Activated effector memory CD4-positive, alpha-beta T cell treated with anti-CD3 and anti-CD28 coated beads, Interleukin-2, amount 50 U/mL, for 16 hours (primary cell): ENCODE data around the gene NRGN.

Experiments
- DNase-seq: peaks from one replicate; pipeline ENCODE4 v3.0.0-alpha.2; 2020

The NRGN gene

DNA sequence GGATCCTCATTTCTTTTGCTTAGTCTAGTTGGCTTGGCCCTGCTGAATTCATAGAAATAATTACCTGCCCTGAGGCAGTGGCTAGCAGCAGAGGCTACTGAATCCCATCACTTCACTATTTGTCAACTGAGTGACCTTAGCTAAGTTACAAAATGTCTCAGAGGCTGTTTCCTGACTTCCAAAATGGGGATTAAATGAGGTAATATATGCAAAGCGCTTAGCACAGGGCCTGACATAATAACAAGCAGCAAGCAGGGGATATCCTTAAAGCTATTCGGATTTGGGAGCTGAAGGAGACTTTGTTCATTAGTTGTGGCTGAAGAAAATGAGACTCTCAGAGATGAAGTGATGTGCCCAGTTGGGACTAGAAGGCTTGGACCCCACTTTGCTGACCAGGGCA is 2.8 kb downstream of the NRGN start:
- no peak for DNase-seq

DNA sequence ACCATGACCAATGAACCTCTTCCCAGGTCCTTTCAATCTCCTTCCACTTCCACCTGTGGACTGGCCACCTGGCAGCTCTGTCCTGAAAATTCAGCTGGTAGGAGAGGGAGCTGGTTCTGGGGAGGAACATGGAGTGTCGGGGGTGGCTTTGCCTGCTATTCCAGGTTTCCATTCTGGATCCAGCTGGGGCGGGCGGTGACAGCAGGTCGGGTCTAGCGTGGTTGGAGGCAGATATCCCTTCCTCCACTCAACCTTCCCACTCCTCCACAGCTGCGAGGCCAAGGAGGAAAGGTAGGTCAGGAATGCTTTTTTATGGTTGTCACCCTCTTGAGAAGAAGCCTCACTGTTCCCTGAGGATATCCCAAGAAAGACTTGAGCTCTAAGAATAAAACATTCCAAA is 3.3 kb downstream of the NRGN start:
- DNase-seq, result no peak

DNA sequence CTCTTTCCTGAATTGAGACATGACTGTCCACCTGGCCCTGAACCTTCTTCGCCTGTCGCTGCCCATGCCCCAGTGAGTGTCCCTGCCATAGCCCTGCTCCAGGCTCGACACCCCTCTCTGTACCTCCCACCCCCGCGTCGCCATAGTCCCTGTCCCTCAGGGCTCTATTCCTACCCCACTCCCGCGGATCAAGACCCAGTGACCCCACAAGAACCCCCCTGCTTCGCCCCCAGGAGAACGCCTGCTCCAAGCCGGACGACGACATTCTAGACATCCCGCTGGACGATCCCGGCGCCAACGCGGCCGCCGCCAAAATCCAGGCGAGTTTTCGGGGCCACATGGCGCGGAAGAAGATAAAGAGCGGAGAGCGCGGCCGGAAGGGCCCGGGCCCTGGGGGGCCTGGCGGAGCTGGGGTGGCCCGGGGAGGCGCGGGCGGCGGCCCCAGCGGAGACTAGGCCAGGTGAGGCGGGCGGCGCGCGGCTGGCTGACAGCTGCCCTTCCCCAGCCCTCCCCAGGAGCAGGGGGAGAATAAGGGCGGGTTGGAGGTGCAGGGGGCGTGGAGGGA is 5.6 kb downstream of the NRGN start:
- DNase-seq, result no peak

DNA sequence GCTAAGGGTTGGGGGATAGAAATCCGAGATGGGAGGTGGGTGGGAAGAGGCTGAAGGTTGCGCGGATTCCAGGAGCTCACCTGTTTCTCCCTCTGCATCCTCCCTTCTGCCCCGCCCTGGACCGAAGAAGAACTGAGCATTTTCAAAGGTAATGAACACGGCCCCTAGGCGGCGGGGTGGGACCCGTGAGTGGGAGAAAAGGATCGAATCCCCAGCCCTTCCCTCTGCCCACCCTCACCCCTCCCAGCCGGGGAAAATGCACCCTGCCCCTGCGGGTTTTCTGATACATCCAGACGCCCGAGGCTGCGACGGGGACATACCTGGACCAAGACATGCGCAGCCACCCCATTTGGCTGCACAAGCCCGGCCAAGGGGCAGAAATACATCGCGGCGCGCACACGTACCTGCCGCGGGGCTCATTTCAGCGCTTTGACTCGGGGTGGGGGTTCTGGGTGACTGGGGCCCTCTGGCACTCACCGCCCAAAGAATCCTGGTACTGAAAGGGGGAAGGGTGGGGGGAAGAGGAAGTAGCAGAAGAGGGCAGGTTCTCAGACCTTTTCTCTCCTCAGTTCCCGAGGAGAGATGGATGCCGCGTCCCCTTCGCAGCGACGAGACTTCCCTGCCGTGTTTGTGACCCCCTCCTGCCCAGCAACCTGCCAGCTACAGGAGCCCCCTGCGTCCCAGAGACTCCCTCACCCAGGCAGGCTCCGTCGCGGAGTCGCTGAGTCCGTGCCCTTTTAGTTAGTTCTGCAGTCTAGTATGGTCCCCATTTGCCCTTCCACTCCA is 6.3 kb downstream of the NRGN start:
- DNase-seq, result peak; percentile 72

DNA sequence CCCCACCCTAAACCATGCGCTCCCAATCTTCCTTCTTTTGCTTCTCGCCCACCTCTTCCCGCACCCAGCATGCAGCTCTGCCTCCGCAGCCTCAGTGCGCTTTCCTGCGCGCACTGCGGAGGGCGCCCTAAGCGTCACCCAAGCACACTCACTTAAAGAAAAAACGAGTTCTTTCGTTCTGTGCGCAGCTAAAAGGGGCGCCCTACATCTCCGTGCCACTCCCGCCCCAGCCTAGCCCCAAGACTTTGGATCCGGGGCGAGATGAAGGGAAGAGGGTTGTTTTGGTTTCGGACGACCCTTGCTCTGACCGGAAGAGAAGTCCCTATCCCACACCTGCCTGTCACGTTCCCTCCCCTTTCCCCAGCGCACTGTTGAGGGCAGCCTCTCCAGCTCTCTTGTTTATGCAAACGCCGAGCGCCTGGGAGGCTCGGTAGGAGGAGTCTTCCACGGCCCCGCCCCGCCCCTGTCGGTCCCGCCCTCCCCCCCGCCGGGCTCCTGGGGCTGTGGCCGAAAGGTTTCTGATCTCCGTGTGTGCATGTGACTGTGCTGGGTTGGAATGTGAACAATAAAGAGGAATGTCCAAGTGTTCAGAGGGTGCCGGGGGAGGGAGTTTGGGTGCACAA is 7.0 kb downstream of the NRGN start:
- DNase-seq, result peak; percentile 90

DNA sequence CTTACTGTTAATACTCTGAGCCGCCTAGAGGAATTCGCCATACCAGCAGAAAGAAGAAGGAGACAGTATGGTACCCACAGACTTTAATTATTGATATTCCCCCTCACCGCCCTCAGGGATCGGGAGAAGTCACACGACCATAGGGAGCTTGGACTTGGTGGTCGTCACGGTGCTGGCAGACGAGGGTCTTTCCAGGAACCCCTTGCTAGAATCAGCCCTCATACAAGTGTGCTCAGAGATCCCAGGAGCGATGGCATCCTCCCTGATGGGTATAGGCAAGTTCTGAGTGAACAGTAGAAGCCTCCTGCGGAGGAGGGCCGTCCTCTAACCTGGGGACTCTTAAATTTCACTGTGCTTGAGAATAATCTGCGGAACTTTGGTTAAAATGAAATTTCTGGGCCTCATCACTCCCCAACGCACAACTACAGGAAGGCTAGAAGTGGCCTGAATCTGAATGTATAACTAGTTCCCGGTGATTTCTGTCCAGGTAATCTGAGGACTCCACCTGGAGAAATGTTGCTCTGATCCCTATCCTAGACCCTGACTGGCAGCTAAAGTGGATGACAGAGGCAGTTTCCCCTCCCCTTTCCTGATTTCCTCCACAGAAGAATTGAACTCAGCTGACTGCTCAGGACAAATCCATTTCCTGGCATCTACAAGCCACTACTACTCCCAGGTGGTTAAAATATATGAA is 7.8 kb downstream of the NRGN start:
- no peak for DNase-seq

DNA sequence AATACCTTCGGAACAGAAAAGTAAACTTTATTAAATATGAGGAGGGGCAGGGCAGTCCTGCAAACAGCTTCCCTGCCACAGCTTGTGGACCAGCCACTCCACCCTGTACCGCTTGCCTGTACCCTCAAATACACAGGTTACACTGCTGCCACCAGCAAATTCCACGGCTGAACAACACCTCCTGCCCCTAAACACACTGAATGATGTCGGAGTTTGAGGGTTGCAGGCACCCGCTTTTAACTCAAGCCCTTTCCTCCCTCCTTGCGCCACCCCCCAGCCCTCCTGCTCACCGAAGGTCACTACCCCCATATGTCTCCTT is 8.3 kb downstream of the NRGN start:
- DNase-seq, result no peak

DNA sequence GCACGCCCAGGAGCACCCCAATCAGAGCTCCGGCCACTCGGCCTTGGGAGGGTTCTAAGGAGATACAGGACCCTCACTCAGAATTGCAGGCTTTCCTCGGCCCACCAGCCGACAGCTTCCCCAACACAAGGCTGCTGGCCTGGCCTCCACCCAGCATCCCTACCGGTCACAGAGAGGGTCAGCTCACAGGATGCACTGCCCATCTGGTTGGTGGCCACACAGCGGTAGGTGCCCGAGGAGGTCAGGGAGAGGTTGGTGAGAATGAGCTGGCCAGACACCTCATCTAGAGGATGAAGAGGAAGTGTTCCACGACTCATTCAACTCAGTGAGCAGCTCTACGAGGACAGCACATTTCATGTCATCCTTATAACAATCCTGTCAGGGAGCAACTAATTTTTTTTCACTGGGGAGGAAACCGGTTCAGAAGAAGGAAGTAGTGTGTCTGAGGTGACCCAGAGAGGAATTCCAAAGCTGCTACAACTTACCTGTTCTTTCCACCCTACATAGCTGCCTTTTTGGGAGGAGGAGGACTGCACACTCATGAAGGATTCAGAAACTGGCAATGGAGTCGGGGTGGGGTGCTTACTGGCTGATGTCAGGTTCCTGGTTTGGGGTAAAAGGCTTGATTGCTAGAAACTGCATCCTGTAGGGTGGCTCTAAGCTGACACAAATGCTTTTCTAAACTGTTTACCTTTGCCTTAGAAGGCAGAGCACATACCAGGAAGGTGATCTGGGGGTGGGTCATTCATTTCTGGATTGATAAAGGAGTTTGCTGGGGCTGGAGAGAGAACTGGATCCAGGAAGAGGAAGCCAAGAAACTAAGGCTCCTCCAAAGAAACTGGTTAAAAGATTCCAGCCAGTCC is 9.0 kb downstream of the NRGN start:
- DNase-seq, result no peak

DNA sequence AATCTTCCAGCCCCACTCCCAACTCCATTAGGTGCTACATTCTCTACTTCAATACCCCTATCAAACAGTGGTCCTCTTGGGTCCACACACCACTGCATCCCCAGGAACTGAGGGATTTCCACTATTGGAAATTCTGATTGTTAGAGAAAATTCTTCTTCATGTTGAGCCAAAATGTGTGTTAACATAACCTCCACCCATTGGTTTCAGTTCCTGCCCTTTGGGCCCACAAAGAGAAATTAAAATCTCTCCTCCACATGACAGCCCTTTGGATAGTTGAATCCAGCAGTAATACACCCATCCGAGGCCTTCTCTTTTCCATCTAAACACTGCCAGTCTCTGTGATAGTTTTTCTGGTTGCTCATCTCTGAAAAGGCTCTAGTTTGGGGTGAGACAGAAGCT is 10.2 kb downstream of the NRGN start:
- DNase-seq, result no peak

DNA sequence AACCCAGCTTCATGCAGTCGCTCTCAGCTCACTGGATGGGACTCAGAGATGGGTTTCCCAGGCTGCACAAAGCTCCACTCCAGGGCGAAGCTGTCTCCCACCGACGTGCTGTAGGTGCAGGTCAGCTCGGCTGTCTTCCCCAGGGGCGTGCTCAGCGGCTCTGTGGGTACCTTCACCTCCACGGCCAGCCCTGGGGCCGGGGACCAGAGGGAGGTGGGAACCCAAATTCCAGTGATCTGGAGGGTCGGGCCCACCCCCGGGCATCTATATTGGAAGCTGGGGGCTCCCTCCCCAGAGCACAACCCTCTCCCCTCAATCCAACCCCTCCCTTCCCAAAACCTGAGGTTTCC is 11.6 kb downstream of the NRGN start:
- no peak for DNase-seq

DNA sequence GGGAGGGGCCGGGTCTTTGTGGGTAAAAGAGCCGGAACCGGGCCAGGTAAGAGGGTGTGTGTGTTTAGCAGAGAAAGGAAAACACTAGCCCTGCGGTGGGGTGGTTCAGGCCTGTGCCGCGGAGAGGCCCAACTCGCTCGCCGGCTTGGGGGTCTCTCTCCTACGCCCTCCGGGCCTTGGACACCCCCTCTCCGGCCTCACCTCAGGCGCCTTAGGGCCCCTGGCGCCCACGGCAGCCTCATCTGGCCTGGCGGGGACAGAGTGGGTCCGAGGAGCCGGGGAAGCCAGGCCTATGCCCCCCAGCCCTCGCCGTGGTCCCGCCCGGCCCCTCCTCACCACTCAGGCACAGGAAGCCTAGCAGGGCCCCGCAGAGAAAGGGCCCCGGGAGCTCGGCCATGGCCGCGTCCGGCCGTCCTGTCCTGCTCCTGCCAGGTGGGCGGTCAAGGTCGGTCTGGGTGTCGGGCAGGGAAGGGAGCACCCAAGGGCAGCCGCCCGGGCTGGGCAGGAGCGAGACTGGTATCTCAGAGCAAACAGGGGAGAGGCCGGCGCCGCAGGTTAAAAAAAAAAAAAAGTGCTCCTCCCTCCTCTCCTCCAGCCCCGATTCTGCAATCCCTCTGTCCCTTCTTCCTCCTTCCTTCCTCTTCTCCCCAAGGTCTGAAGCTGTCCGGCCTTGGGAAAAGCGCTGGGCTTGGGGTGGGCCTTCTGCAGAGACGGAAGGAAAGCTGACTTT is 12.2 kb downstream of the NRGN start, which contains the start of gene VSIG2:
Gene VSIG2 (minus strand): TSS at position 515 of the 730 bp plus-strand sequence. CDS start 118 bp downstream, at position 397.
- no peak for DNase-seq

DNA sequence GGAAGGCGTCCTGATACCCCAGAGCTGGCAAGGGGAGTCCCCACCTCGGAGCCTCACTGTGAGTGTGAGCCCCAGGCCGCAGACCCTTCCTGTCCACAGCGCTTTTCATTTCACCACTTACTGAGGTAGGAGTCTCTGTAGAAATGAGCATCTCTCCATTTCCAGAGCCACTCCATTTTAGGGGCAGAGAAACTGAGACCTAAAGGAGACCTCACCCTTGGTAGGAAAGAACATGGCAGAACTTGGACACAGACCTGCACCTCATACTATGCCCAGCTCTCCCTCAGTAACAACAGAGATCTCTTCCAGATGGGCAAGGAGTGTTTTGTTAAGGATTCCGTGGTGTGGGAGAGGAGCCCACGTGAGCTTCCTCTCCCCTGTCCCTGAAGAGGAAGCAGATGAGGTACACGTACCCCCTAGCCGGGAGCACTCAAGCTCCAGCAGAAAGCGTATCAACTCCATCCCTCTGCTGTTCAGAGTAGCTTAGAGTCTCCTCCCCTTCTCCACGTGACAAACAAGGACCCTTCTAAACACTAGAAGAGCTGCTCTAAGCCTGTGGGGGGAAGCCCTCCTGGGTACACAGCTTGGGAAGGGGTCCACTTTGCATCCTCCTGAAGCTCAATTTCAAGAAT is 12.8 kb downstream of the NRGN start:
- DNase-seq, result no peak

DNA sequence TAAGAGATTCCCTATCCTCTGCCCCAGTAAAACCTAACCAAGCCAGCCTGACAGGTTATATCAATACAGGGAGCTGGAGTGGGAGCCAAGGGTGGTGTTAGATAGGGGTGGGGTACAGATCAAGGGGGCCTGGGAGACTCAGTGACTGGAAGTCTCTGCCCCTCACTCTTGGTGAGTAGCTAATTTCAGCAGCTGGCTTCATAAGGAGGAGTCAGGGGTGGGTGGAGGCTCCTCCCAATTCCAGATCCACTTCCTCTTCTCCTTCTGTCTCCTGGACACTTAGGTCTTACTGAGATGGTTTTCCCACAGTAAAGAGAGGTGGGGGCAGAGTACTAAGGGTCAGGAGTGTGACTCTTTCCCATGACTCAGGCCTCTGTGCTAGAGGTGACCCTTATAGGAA is 13.5 kb downstream of the NRGN start:
- no peak for DNase-seq

DNA sequence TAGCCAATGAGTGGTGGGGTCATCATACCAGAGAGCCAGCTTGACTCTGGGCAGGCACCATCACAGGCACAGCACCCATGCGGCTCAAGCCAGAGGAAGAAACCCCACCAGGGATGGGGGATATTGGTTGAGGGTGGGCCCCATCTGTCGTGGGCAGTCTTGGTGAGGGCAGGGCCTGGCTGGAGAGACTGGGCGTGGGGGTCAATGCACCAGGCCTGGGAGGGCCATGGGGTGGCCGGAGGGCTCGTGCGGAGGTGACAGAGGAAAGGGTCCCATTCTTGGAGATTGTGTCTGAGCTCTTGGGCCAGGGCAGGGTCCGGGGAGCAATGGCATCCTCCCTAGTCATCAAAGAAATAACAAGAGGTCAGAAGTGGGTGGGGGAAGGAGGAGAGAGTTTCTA is 13.9 kb downstream of the NRGN start:
- no peak for DNase-seq

DNA sequence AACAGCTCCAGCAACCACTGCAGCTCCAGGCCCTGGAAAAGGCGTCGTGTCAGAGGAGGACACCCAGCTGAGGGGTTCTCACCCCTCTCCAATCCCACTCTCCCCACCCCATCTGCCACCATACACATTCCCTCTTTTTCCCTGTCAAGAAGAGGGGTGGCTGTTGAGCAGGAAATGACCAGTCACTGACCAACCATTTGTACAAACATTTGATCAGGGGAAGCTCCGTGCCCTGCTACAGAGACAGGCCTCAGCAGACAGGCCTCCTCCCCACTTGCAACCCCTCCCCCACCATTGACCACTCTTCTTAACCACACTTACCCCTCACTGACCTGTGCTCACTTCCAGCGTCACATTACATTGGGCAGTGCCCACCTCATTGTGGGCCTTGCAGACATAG is 14.6 kb downstream of the NRGN start:
- DNase-seq, result no peak

DNA sequence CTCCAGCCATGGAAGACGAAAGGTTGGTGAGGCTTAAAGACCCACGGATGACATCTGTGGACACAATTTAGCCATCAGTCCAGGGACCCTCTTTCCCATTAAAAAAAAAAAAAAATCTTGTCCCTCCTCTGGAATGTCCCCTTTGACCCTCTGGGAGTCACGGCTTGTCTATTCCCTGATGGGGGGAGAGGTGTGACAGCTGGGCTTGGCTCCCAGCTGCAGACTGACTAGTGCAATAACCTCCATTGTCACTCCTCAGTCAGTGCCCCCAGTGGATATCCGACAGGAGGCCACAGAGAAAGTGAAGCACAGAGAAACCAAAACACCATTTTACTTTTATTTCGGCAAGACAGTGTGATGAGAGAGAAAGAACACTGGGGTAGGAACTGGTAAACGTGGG is 15.0 kb downstream of the NRGN start:
- no peak for DNase-seq

DNA sequence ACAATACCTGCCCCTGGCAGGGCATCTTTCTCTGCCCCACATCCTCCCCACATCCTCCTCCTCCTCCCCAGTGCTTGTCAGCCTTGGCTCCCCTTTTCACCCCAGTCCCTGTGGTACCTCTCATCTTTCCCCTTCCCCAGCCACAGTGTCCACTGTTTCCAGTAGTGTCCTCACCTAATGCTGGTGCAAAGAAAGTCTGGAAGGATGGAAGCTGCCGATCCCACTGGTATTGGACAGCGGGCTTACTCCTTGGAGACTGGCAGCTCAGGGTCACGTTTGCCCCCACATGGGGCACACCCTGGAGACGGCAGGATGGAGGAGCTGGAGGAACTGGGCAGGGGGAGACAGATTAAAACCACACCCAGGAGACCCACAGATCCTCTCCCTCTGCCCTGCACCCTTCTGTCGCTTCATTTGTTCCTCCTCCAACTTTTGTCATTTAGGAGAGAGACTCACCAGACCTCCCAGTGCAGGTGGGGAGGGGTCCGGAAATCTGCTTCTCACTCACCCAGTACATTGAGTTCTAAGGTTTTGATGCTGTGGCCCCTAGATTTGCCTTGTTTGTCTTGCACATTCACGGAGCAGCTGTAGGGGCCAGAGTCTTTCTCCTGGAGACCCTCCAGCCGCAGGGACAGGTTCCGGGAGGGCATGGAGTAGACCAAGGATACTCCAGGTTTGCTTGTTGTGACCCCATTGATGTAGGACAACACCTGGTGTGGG is 16.5 kb downstream of the NRGN start:
- DNase-seq, result no peak

DNA sequence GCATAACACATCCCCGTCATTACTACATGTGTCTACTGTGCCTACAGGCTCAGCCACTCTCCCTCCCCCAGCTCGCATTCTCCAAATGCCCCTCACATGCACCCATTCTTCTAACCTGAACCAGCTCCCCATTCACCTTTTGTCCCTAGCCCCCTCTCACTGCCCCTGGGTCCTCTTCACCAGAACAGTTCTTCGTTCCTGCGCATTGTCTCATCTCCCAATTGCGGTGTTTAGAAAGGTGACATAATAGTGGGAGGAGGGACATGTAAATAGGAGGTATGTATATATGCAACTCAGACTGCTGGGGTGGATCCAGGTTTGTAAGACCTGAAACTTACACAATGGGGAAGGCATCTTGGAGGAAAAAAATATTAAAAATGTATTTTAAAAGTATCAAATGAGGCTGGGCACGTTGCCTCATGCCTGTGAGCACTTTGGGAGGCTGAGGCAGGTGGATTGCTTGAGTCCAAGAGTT is 17.0 kb downstream of the NRGN start:
- no peak for DNase-seq

DNA sequence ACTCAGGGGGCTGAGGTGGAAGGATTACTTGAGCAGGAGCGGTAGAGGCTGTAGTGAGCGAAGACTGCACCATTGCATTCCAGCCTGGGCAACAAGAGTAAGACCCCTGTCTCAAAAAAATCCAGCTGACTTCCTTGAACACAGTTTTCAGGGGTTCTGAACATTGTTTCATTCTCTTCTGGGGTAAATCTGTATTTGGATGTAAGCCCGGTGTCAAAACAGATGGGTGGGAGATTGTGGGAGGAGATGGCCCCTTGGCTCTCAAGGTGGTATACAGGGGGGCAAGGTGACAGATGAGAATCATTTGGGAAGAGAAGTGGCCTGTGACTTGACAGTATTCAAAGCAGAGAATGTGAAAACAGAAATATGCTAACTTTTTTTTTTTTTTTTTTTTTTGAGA is 17.6 kb downstream of the NRGN start:
- no peak for DNase-seq

DNA sequence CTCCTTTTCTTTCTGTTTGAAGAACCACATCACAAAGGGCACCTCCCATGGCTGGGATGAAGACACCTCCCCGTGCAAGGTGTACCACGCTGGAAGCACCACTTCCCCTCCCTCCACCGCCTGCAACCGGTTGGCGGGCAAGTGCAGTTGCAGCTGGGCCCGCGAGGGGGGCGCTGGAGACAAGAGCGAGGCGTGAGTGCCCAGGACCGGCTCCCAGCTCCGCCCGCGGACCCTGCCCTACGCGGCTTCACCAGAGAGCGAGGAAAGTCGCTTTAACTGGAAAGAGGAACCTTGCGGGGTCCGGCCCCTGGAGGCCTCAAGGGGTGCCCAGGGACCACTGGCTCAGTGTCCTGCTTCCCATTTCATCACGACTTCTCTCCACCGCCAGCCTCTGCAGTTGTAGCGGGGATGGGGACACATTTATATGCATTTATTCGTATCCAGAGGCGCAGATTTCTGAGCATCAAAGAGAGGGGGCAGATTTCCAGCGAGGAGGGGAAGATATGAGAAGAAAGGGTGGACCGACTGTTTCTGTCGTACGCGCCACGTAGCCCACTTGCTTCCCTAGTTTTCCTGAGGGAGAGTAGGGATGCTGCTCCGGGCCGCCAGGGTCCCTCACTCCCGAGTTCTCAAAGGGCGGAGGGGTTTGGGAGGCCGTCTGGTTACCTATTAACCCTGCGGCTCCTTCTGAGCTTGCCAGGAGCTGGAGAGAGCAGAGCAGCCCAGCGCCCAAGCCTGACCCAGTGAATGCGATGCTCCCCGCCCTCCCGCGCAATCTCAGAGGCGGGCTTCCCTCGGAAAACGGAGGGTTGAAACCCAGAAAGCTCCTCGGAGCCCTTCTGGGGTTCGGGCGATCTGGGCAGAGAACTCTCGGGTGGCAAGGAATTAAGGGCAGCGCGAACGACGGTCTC is 18.9 kb downstream of the NRGN start:
- peak; percentile 87 for DNase-seq
